Measurements from ENCODE around the gene PDE10A.

PDE10A gene

DNA sequence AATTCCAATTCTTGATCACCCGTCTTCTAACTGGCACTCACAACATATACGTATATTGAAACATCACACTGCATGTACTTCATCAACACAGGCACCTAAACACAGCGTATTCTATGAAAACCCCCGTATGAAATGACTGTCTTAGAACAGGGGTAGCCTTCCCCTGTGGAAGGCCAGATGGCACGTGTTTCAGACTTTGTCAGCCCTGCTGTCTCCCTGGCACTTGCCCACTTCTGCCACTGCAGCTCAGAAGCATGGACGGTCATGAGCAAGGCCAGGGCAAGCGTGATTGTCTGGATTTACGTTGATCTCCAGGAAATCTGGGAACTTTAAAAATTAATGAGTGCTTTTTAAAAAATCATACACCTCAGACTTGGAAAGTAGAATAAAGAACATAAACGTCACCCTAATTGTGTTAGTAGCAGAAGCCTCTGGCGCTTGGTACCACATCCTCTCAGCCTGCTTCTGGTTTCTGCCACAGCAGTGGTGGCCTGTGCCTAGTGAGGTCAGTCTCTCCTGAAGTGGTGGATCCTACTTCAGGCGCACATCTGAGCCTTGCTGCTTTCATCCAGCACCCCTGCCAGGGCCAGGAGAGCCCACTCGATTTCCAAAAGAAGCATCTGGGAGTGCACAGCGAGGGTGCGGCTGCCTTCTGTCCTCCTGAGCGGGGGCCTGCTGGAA, 18.3 kb downstream of the PDE10A start:
- no peaks in the 10 kb centered on the region for H3K27me3 ChIP-seq (ENCODE audit: insufficient read depth, poor library complexity, severe bottlenecking)
- ATAC-seq (ENCODE audit: low read depth) (no peak), DNase-seq (ENCODE audit: low spot score) (no peak)
- no peaks in the 10 kb centered on the region for H3K9me3 ChIP-seq (ENCODE audit: severe bottlenecking)
- TF ChIP-seq, protein P1, sequence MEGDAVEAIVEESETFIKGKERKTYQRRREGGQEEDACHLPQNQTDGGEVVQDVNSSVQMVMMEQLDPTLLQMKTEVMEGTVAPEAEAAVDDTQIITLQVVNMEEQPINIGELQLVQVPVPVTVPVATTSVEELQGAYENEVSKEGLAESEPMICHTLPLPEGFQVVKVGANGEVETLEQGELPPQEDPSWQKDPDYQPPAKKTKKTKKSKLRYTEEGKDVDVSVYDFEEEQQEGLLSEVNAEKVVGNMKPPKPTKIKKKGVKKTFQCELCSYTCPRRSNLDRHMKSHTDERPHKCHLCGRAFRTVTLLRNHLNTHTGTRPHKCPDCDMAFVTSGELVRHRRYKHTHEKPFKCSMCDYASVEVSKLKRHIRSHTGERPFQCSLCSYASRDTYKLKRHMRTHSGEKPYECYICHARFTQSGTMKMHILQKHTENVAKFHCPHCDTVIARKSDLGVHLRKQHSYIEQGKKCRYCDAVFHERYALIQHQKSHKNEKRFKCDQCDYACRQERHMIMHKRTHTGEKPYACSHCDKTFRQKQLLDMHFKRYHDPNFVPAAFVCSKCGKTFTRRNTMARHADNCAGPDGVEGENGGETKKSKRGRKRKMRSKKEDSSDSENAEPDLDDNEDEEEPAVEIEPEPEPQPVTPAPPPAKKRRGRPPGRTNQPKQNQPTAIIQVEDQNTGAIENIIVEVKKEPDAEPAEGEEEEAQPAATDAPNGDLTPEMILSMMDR (IDR thresholded peaks at IDR 0.05; ENCODE audit: poor library complexity, severe bottlenecking) = no peak
- no peaks in the 10 kb centered on the region for H3K36me3 ChIP-seq (ENCODE audit: low read depth)
- no peak overlapping the region for H3K27ac ChIP-seq (ENCODE audit: poor library complexity, severe bottlenecking)
- H3K4me1 ChIP-seq (ENCODE audit: insufficient read depth, poor library complexity, severe bottlenecking) = no peaks in the 10 kb centered on the region
- H3K4me3 ChIP-seq (ENCODE audit: severe bottlenecking) = no peak overlapping the region

DNA sequence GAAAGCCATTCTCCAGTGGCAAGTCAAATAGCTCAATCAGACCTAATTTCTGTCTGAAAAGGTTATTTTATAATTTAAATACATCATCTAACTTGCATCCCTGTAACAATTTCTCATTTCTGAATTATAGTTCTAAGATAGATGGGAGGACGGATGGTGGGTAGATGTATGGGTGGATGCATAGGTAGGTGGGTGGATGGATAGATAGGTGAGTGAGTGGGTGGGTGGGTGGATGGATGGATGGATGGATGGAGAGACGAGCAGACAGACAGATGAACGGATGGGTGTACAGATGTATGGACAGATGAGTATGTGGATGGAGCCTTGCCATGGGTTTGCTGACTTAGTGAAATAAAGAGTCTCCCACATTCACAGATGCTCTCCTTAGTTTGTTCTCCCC, 20.0 kb downstream of the PDE10A start:
- no peak overlapping the region for H3K4me3 ChIP-seq (ENCODE audit: severe bottlenecking)
- H3K36me3 ChIP-seq (ENCODE audit: low read depth) = no peaks in the 10 kb centered on the region
- TF ChIP-seq, protein P1 (IDR thresholded peaks at IDR 0.05; ENCODE audit: poor library complexity, severe bottlenecking) = no peak
- no peaks in the 10 kb centered on the region for H3K27me3 ChIP-seq (ENCODE audit: insufficient read depth, poor library complexity, severe bottlenecking)
- ATAC-seq (ENCODE audit: low read depth) = no peak
- H3K4me1 ChIP-seq (ENCODE audit: insufficient read depth, poor library complexity, severe bottlenecking) = no peaks in the 10 kb centered on the region
- H3K9me3 ChIP-seq (ENCODE audit: severe bottlenecking) = no peaks in the 10 kb centered on the region
- H3K27ac ChIP-seq (ENCODE audit: poor library complexity, severe bottlenecking) = no peak overlapping the region
- DNase-seq (ENCODE audit: low spot score) = no peak

DNA sequence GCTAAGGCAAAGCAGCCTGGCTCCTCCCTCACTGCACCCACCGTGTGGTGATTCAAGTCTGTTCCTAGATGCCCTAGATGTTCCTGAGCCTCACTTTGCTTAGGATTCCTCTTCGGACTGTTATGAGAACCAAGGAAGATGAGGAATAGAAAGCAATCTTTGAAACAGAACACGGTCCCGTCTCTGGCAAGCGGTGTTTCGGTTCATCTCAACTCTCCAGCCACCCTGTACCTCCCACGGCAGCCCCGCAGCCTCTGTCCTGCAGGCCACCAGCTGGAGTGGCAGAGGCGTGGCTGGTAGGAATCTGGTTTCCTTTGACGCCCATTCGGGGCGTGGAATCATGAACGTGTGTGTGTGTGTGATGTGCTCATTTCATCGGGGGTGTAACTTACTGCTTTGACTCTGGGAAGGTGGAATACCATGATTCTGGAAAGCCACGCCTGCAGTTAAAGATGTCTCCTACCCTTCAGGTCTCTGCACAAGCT, 21.3 kb downstream of the PDE10A start:
- no peak overlapping the region for H3K4me3 ChIP-seq (ENCODE audit: severe bottlenecking)
- no peaks in the 10 kb centered on the region for H3K27me3 ChIP-seq (ENCODE audit: insufficient read depth, poor library complexity, severe bottlenecking)
- no peaks in the 10 kb centered on the region for H3K4me1 ChIP-seq (ENCODE audit: insufficient read depth, poor library complexity, severe bottlenecking)
- no peaks in the 10 kb centered on the region for H3K9me3 ChIP-seq (ENCODE audit: severe bottlenecking)
- DNase-seq (ENCODE audit: low spot score) (no peak), ATAC-seq (ENCODE audit: low read depth) (no peak)
- no peak overlapping the region for H3K27ac ChIP-seq (ENCODE audit: poor library complexity, severe bottlenecking)
- TF ChIP-seq, protein P1 (IDR thresholded peaks at IDR 0.05; ENCODE audit: poor library complexity, severe bottlenecking) = no peak
- H3K36me3 ChIP-seq (ENCODE audit: low read depth) = no peaks in the 10 kb centered on the region

DNA sequence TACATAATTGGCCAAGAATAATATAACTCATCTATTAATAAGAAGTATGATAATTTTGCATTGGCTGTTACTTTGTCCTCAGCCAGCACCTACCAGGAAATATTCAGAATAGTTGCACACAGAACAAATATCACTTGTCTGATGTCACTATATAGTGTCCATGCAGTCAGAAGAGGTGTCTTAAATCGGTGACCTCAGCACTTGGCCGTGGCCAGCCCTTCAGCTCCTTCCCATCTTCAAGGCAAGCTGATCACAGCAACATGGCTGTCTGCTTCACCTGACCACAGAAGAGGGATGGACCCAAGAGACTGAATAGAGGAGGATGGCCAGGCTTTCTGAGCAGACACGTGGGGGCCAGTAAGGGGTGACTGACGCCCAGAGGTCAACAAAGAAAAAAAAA, 22.2 kb downstream of the PDE10A start:
- Histone ChIP-seq H3K27ac (ENCODE audit: poor library complexity, severe bottlenecking) (no peak overlapping the region), H3K4me1 (ENCODE audit: insufficient read depth, poor library complexity, severe bottlenecking) (no peaks in the 10 kb centered on the region), H3K36me3 (ENCODE audit: low read depth) (no peaks in the 10 kb centered on the region), H3K4me3 (ENCODE audit: severe bottlenecking) (no peak overlapping the region), H3K27me3 (ENCODE audit: insufficient read depth, poor library complexity, severe bottlenecking) (no peaks in the 10 kb centered on the region), H3K9me3 (ENCODE audit: severe bottlenecking) (no peaks in the 10 kb centered on the region)
- DNase-seq (ENCODE audit: low spot score) = no peak
- ATAC-seq (ENCODE audit: low read depth) = no peak
- TF ChIP-seq, protein P1 (IDR thresholded peaks at IDR 0.05; ENCODE audit: poor library complexity, severe bottlenecking) = no peak

DNA sequence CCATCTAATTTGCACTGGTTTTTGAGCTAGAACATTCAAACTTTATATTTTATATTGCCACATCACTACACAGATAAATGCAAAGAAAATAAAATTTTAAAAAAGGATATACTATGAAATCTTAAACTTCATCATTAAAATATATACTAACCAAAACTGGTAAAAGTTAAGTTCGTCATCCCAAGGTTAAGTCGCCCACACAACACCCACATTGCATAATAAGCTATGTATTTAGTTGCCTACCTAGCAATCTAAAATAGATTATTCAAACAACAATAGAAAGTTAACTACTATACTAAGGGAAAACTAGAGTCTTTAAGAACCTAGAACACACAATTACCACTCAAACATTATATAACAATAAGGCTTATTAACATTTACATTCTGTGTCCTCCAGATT, 24.5 kb downstream of the PDE10A start:
- Histone ChIP-seq H3K27me3 (ENCODE audit: insufficient read depth, poor library complexity, severe bottlenecking) (no peaks in the 10 kb centered on the region), H3K4me3 (ENCODE audit: severe bottlenecking) (no peak overlapping the region), H3K27ac (ENCODE audit: poor library complexity, severe bottlenecking) (no peak overlapping the region), H3K36me3 (ENCODE audit: low read depth) (no peaks in the 10 kb centered on the region), H3K9me3 (ENCODE audit: severe bottlenecking) (no peaks in the 10 kb centered on the region), H3K4me1 (ENCODE audit: insufficient read depth, poor library complexity, severe bottlenecking) (no peaks in the 10 kb centered on the region)
- TF ChIP-seq, protein P1 (IDR thresholded peaks at IDR 0.05; ENCODE audit: poor library complexity, severe bottlenecking) = no peak
- DNase-seq (ENCODE audit: low spot score) (no peak), ATAC-seq (ENCODE audit: low read depth) (no peak)
